Measurements from ENCODE around the gene KRTAP5-7.
A peak's percentile ranks its signal among the peaks of the same experiment; 100 is the strongest.
"Not testable (repeated sequence)": the region's sequence is repeated elsewhere in the genome, so short reads cannot be mapped to it uniquely, and the experiment has no call there.

Gene KRTAP5-7

DNA sequence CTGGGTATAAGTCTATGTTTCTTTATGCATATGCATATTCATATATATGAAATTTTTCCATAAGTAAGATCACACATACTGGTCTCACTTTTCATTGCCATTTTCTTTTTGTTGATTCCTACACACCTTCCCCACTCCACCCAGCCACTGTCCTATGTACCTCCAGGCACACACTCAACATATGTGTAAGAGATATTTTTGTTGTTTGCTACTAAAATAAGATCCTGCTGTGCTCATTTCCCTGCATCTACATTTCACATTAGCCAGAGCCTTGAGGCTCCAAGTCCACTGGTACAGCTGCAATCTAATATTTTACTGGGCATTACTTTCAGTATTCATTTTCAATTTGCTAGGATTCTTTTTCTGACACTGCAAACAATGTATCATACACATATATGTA lies 30.2 kb downstream of the KRTAP5-7 start:
- DNase-seq (ENCODE audit: low spot score), result no peak

DNA sequence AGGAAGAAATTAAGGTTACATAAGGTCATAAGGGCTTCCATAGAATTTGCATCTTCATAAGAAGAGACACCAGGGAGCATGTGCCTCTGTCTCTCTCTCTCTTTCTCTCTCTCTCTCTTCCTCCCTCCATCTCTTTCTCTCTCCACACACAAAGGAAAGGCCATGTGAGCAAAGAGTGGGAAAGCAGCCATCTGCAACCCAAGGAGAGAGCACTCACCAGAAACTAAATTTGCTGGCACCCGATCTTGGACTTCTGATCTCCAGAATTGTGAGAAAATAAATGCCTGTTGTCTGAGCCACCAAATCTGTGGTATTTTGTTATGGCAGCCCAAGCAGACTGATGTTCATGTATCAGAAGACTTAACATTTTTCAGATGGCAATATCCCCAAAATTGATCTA lies 31.9 kb downstream of the KRTAP5-7 start:
- DNase-seq (ENCODE audit: low spot score), result peak; percentile 42

DNA sequence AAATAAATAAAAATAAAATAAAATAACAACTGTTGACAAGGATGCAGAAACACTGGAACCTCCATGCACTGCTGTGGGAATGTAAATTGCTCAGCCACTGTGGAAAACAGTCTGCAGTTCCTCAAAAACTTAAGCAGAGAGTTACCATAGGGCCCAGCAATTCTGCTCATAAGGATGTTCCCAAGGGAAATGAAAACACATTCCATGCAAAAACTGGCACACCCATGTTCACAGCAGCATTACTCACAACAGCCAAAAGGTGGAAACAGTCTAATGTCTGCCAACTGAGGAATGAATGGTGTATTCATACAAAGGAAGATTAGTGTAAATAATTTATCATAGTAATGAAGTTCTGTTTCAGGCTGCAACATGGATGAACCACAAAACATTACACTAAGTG lies 35.1 kb downstream of the KRTAP5-7 start:
- DNase-seq (ENCODE audit: low spot score), result no peak

DNA sequence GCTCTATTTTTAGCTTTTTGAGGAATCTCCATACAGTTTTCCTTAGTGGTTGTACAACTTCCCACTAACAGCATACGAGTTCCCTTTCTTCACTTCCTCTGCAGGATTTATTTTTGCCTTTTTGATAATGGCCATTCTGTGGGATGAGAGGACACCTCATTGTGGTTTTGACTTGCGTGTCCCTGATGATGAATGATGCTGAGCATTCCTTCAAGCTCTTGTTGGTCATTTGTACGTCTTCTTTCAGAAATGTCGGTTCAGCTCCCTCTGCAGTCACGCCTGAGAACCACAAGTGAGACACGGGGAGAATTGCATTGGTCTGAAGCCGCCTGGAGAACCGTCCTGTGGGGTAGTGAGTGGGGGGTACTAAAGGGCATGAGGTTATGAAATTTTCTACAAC lies 36.3 kb downstream of the KRTAP5-7 start:
- no peak for DNase-seq (ENCODE audit: low spot score)

GRCh38 chr11:71564430-71564829 lies 37.4 kb downstream of the KRTAP5-7 start:
- DNase-seq (ENCODE audit: low spot score), result no peak

DNA sequence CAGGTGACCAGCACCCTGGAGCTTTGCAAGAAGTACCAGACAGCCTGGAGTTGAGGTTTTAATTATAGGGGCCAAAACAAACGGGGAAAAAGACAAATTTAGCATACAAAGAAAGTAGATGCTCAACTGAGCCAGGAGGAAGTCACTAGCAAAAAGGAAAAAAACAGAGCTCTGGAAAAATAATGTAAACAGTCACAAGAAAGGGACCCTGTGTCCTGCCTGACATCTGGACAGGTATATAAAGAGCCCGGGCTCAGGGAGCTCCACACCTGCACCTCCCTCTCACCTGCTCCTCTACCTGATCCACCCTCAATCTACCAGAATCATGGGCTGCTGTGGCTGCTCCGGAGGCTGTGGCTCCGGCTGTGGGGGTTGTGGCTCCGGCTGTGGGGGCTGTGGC lies 38.2 kb downstream of the KRTAP5-7 start, which contains the start of gene KRTAP5-10:
Gene KRTAP5-10, plus strand, starts transcription at position 301 of the 400 bp plus-strand sequence. Its CDS starts 25 bp downstream, at position 326.
- DNase-seq (ENCODE audit: low spot score), result no peak

DNA sequence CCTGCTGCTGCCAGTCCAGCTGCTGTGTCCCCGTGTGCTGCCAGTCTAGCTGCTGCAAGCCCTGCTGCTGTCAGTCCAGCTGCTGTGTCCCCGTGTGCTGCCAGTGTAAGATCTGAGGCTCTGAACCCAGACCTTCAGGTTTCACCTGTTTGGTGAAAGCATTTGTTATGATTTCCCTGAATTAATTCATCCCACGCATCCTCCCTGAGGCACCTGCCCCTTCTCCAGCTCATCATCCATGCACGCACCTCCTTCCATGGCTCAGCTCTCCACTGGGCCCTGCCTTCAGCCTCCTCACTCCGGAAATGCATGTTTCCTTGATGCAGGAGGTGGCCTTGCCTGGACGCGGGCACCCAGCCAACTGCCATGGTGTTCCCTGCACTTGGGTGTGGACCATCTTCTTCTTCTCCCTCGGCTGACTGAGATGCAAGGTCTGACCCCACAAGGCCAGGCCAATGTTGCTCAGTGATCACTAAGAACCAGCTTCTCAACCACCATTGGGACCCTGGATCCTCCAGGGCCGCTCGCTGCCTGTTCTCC lies 39.1 kb downstream of the KRTAP5-7 start:
- no peak for DNase-seq (ENCODE audit: low spot score)

DNA sequence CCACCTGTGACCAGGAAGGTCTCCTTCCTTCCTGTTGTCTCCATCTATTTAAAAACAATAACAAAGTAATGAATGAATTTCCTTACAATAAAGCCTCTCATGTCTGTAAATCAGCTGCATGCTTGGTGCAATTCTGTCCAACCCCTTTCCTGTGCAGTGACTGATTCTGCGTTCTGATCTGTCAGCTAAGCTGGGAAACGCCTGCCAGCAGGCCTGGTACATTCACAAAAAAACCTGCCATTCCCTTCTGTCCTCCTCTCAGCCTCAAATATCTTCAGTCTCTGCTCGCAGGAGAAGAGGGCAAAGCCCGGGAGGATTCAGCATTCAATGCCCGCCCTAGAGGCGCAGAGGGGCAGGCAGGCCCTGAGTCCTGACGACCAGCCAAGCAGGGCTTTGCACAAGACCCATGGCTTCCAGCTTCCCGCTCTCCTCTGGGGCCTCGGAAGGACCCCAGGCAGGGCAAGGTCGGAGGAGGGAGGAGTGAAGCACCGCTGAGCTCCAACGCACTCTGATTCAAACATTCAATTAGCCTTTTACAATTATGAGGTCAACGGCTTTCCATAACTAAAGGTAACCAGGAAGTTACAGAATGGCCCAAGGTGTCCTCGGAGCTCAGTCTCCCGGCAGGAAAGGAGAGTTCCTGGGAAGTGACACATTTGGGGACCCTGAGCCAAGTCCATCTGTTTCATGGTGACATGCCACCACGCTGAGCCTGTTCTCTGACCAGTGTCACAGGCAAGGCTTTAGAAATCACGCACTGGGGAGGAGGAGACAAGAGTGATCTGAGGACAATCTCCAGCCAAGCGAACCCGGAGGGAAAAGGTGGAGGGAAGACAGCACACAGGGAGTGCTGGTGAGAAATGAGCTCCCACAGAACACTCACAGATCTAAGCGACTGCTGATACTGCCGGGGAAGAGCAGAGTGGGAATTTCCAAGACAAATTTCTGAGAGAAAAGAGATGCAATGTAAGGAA lies 39.8 kb downstream of the KRTAP5-7 start:
- not testable (repeated sequence) for DNase-seq (ENCODE audit: low spot score)

DNA sequence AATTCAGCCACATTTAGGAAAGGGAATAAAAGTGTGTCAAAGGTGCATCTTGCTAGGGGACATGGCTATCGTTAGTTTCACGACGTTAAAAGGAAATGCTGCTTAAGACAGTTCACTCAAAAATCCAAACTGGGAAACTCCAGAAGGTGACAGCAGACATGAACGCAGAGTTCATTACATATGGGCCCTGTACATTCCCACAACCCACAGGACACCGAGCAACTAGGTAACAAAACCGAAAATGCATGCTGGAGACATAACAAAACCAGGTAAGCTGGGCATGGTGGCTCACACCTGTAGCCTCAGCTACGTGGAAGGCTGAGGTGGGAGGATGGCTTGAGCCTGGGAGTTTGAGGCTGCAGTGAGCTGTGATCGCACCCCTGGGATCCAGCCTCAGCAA lies 40.6 kb downstream of the KRTAP5-7 start:
- not testable (repeated sequence) for DNase-seq (ENCODE audit: low spot score)

- DNase-seq (ENCODE audit: low spot score), result no peak
These were observed 41.8 kb downstream of the KRTAP5-7 start for GRCh38 chr11:71568704-71569349.

- not testable (repeated sequence) for DNase-seq (ENCODE audit: low spot score)
These were observed 44.2 kb downstream of the KRTAP5-7 start for GRCh38 chr11:71571101-71571850.

GRCh38 chr11:71572811-71573210 lies 45.7 kb downstream of the KRTAP5-7 start:
- no peak for DNase-seq (ENCODE audit: low spot score)

GRCh38 chr11:71574418-71574817 lies 47.4 kb downstream of the KRTAP5-7 start:
- DNase-seq (ENCODE audit: low spot score), result no peak

GRCh38 chr11:71575723-71576424 lies 48.8 kb downstream of the KRTAP5-7 start:
- no peak for DNase-seq (ENCODE audit: low spot score)

DNA sequence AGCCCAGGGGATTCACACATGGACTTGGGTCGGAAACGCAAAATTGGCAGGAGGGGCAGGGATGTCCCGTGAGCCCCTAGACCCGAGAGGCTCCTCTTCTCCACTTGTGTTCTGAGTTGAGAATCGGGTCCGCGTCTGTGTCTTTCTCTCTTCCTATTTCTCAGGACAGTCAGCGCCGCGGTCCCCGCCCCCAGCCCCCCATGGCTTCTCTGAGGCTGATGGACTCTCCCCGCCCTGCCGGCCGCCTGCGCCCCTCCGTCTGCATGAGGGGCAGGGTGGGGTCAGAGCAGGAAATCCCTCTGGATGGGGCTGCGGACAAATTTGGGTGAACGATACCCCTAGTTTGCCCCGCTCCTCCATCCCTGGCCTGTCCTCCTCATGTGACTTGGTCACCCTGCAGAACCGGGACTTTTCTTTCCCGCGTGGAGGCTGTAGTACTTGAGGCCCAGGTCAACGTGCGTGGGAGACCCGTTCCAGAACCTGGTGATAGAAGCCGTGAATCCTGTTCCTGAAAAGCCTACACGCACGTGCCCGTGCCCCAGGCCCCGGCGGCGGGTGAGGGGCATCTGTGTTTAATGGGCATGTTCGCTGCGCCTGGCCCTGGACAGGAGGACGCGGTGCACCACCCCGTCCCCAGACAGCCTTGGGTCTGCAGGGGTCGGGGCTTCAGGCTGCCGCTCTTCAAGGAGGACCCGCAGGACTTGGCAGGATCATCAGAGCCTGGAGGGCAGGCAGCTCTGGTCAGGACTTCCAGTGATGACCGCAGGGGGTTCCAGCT lies 49.8 kb downstream of the KRTAP5-7 start:
- DNase-seq (ENCODE audit: low spot score), result not testable (repeated sequence)

GRCh38 chr11:71577469-71578004 lies 50.5 kb downstream of the KRTAP5-7 start:
- DNase-seq (ENCODE audit: low spot score), result no peak

All from putamen (tissue), 1 donor.